Naive thymus-derived CD4-positive, alpha-beta T cell (primary cell): ENCODE data around the gene PALLD. TPM values are rescaled to one million over a fixed set of nuclear protein-coding genes. Genes with fewer than 3 reads are reported as not detected.
"Not testable (repeated sequence)": the region's sequence is repeated elsewhere in the genome, so short reads cannot be mapped to it uniquely, and the experiment has no call there.

Source experiments
- ATAC-seq: fragments of 150-1000 bp; cut with Tn5 transposase; 2 replicates; pipeline ENCODE4 v1.10.0; 2021; ENCODE audit warnings: mild to moderate bottlenecking, moderate library complexity
- CTCF ChIA-PET: fragments of 350-600 bp; sonication (Branson Sonifier 250); formaldehyde crosslinking; loops from one replicate; lab custom pipeline; 2021; ENCODE audit warnings: antibody characterized with exemption; lab: Charles Lee
- POLR2A ChIA-PET: fragments of 350-600 bp; sonication (Branson Sonifier 250); formaldehyde crosslinking; loops from one replicate; lab custom pipeline; 2021; ENCODE audit warnings: antibody characterized with exemption, inconsistent platforms; lab: Charles Lee
- DNase-seq, 9 donors: peaks; one replicate each; pipeline versions ENCODE4 v3.0.0 to v3.0.0-alpha.2; 2020 to 2022; ENCODE audit warnings: mixed read lengths in 1 of 9
- H3K27ac ChIP-seq: one replicate; pipeline ENCODE4 v1.7.0; 2013; ENCODE audit warnings: mild to moderate bottlenecking, low read depth, low read length, moderate library complexity
- H3K27me3 ChIP-seq, 2 donors: one replicate each; pipeline ENCODE4 v1.7.0; 2013; ENCODE audit warnings: low read length in 2 of 2, mild to moderate bottlenecking in 2 of 2, moderate library complexity in 2 of 2; ENCODE audit not compliant: control insufficient read depth in 2 of 2, insufficient read depth in 2 of 2
- H3K36me3 ChIP-seq, 3 experiments: 1 replicate in 2 of 3; 2 replicates in 1 of 3; pipeline ENCODE4 v1.7.0; 2013; ENCODE audit warnings: low read length in 3 of 3, mild to moderate bottlenecking in 3 of 3, moderate library complexity in 1 of 3; ENCODE audit not compliant: insufficient read depth in 3 of 3, control insufficient read depth in 2 of 3
- H3K4me1 ChIP-seq, 2 donors: one replicate each; pipeline ENCODE4 v1.7.0; 2013; ENCODE audit warnings: low read length in 2 of 2, mild to moderate bottlenecking in 2 of 2, moderate library complexity in 1 of 2; ENCODE audit not compliant: control insufficient read depth in 2 of 2, insufficient read depth in 2 of 2
- H3K4me3 ChIP-seq: 2 replicates; pipeline ENCODE4 v1.7.0; 2013; ENCODE audit warnings: mild to moderate bottlenecking, low read length
- H3K9me3 ChIP-seq, 3 experiments: 1 replicate in 2 of 3; 2 replicates in 1 of 3; pipeline ENCODE4 v1.7.0; 2013; ENCODE audit warnings: low read length in 3 of 3; ENCODE audit not compliant: control insufficient read depth in 2 of 3
- H3K27ac Mint-ChIP-seq, 9 donors: one replicate each; pipeline ENCODE4 v1.8.0; 2020 to 2022; ENCODE audit warnings: mixed read lengths in 9 of 9, mild to moderate bottlenecking in 8 of 9, moderate library complexity in 5 of 9, inconsistent platforms in 2 of 9
- H3K27me3 Mint-ChIP-seq, 5 donors: one replicate each; pipeline ENCODE4 v1.8.0; 2021 to 2022; ENCODE audit warnings: mixed read lengths in 5 of 5, mild to moderate bottlenecking in 1 of 5
- H3K36me3 Mint-ChIP-seq, 5 donors: one replicate each; pipeline ENCODE4 v1.8.0; 2020 to 2022; ENCODE audit warnings: mixed read lengths in 5 of 5, mild to moderate bottlenecking in 3 of 5, inconsistent platforms in 1 of 5
- H3K4me1 Mint-ChIP-seq, 7 donors: one replicate each; pipeline ENCODE4 v1.8.0; 2020 to 2022; ENCODE audit warnings: mixed read lengths in 7 of 7, mild to moderate bottlenecking in 3 of 7, inconsistent platforms in 1 of 7
- H3K4me3 Mint-ChIP-seq, 10 donors: one replicate each; pipeline ENCODE4 v1.8.0; 2020 to 2022; ENCODE audit warnings: mild to moderate bottlenecking in 10 of 10, mixed read lengths in 10 of 10, moderate library complexity in 6 of 10, inconsistent platforms in 2 of 10
- H3K9me3 Mint-ChIP-seq, 11 donors: one replicate each; pipeline ENCODE4 v1.8.0; 2020 to 2022; ENCODE audit warnings: mixed read lengths in 11 of 11, mild to moderate bottlenecking in 4 of 11, inconsistent platforms in 1 of 11, moderate library complexity in 1 of 11
- intact Hi-C, 2 donors: fragments of 100-400 bp; cut with micrococcal nuclease; formaldehyde crosslinking; loops; one replicate each; pipeline ENCODE4 v1.15.1; 2023
- polyA plus RNA-seq, 2 donors: library from polyadenylated mRNA; unstranded; fragments of 300-500 nt; fragmentation: Illumina TruSeq; gene quantifications; one replicate each; pipeline ENCODE4 v1.2.3, GENCODE V29; 2021
- total RNA-seq, 6 experiments: library from RNA in 5 of 6; stranded (reverse) in 5 of 6; gene quantifications; 1 replicate in 5 of 6; 2 replicates in 1 of 6; pipeline ENCODE4 v1.2.3 and lab custom pipeline; 2021 to 2026

Gene PALLD
- total and polyA plus RNA-seq, 7 experiments from 2014 or later = 0.51 to 11.9 (median 0.76) TPM

DNA sequence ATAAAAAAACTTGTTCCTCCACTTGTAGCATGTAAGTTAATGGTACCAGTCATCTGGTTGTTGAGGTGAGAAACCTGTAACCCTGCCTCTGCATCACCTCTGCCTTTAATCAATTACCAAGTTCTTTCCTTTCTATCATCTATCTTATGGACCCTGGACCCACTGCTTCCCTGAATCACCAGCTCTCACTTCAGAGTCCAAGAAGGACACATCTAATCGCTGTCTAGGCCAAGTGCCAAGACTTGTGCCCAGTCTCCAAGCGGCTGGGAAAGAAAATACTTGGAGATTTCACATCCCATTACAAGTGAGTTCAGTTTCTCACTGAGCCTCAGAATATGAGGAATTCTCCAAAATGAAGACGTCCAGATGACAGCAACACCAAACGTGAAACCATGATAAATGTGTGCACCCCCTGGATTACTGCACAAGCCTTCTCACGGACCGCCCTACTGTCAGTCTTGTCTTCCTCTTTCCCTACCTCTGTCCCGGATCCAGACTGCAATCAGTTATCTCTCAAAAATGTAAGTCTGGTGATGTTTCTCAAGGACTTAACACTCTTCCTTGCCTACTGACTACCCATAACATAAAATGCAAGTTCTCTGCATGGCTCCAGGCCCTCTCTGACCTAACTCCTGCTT lies 10.4 kb downstream of the PALLD start:
- no peak for ATAC-seq
- CTCF ChIA-PET = interaction anchor here (1.0 kb wide), 1 partner anchor 324 kb away, joined by 3 read pairs; no protein-coding TSS in a partner anchor

DNA sequence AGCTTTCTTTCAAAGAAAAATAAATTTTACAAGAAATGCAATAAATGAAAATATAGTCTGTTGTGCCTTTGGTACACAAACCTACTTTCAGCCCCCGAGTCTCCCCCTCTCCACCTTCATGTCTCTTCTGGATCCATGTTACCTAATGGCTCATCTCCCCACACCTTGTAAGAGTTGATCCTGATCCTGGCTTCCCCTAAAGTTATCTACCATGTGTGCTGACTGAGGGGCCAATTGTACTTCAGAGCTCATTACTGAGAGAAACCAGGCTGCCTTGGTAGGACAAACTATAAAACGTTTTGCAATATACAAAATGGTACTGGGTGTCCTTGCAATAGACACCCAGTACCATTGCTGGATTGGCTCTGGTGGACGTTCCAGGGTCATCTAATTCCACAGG lies 11.8 kb downstream of the PALLD start:
- CTCF ChIA-PET = interaction anchor here (0.5 kb wide), 1 partner anchor 19 kb away, joined by 5 read pairs; no protein-coding TSS in a partner anchor

More for the DNA sequence above, 10.4 kb downstream of the PALLD start:
- H3K27me3 Mint-ChIP-seq = peaks cover 0 to 4% (median 0%) of the 10 kb centered on the region in 5 donors
- H3K36me3 ChIP-seq = no peaks in the 10 kb centered on the region
- peaks cover 13 to 24% of the 10 kb centered on the region in 2 donors for H3K4me1 ChIP-seq
- peaks cover 0 to 4% (median 0%) of the 10 kb centered on the region in 5 donors for H3K36me3 Mint-ChIP-seq
- H3K9me3 Mint-ChIP-seq = no peaks in the 10 kb centered on the region
- no peak overlapping the region for H3K4me3 Mint-ChIP-seq
- intact Hi-C loops = no loop called here
- POLR2A ChIA-PET = interaction anchor here (1.0 to 1.6 kb wide), 2 partner anchors 22 to 28 kb away, joined by 3 to 5 read pairs; no protein-coding TSS in a partner anchor
- H3K27ac Mint-ChIP-seq = no peak overlapping the region
- no peaks in the 10 kb centered on the region for H3K27me3 ChIP-seq
- no peak overlapping the region for H3K4me3 ChIP-seq
- H3K4me1 Mint-ChIP-seq = peaks cover 10 to 46% (median 39%) of the 10 kb centered on the region in 7 donors
- no peak for DNase-seq
- H3K27ac ChIP-seq = no peak overlapping the region
- no peaks in the 10 kb centered on the region for H3K9me3 ChIP-seq

DNA sequence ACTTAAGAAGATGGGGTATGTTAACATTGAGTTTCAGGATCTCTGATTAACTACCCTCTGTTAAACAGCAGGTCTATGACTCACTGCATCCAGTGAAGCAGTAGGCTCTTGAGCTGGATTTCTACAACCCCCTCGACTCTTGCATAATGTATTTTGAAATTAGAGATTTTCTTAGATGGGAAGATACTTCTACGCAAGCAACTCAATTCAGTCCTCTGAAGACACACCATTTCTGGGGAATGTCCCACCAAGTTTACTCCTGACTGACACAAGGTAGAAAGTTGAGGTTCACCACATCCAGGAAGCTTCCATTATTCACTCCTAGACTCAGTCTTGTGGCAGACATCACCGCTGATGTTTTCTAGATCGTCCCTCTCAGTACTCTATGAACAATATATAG lies 12.9 kb downstream of the PALLD start:
- POLR2A ChIA-PET = interaction anchor here (0.7 to 1.5 kb wide), 3 partner anchors 26 to 30 kb away, joined by 3 to 5 read pairs (median 3); no protein-coding TSS in a partner anchor

More for the DNA sequence above, 11.8 kb downstream of the PALLD start:
- Histone ChIP-seq H3K27ac (no peak overlapping the region), H3K27me3 (no peaks in the 10 kb centered on the region), H3K4me3 (no peak overlapping the region), H3K9me3 (no peaks in the 10 kb centered on the region), H3K4me1 (peaks cover 16 to 28% of the 10 kb centered on the region in 2 donors), H3K36me3 (no peaks in the 10 kb centered on the region)
- Mint-ChIP-seq H3K27ac (no peak overlapping the region), H3K36me3 (peaks cover 0 to 4% (median 0%) of the 10 kb centered on the region in 5 donors), H3K27me3 (peaks cover 0 to 11% (median 0%) of the 10 kb centered on the region in 5 donors), H3K9me3 (no peaks in the 10 kb centered on the region), H3K4me3 (no peak overlapping the region), H3K4me1 (peaks cover 5 to 40% (median 38%) of the 10 kb centered on the region in 7 donors)
- POLR2A ChIA-PET = interaction anchor here (1.0 kb wide), 1 partner anchor 29 kb away, joined by 3 read pairs; no protein-coding TSS in a partner anchor
- ATAC-seq = no peak
- DNase-seq = no peak
- intact Hi-C loops = loop anchor here in 1 of 2 donors (2.0 kb wide), 1 partner anchor 500 kb away; no protein-coding TSS in a partner anchor

DNA sequence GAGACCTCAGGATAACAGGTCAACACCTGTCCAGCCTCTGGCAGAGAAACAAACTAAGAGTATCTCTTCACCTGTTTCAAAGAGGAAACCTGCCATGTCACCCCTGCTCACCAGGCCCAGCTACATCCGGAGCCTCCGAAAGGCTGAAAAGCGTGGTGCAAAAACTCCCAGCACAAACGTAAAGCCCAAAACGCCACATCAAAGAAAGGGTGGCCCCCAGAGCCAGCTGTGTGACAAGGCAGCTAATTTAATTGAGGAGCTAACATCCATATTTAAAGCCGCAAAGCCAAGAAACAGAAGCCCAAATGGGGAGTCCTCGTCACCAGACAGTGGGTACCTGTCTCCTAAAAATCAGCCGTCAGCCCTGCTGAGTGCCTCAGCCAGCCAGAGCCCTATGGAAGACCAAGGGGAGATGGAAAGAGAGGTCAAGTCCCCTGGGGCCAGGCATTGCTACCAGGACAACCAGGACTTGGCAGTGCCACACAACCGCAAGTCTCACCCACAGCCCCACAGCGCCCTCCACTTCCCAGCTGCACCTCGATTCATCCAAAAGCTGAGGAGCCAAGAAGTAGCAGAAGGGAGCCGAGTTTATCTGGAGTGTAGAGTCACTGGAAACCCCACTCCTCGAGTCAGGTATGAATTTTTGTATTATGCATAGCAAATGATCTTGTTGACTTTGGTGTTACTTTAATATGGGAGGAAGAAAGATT lies 15.1 kb downstream of the PALLD start:
- H3K4me1 Mint-ChIP-seq = peaks cover 5 to 39% (median 36%) of the 10 kb centered on the region in 7 donors
- Histone ChIP-seq H3K4me3 (no peak overlapping the region), H3K27ac (no peak overlapping the region), H3K4me1 (peaks cover 16 to 21% of the 10 kb centered on the region in 2 donors), H3K9me3 (no peaks in the 10 kb centered on the region), H3K36me3 (no peaks in the 10 kb centered on the region), H3K27me3 (no peaks in the 10 kb centered on the region)
- peak; percentile 62 for ATAC-seq
- intact Hi-C loops = loop anchor here (1.0 to 10.0 kb wide), 7 partner anchors 31 to 495 kb away; partner anchors contain the start of gene DDX60 (in 1 of the 2)
- peaks cover 0 to 21% (median 0%) of the 10 kb centered on the region in 5 donors for H3K27me3 Mint-ChIP-seq
- peak in 8 of 9 donors; percentile 60 to 75 (median 69) for DNase-seq
- H3K36me3 Mint-ChIP-seq = no peaks in the 10 kb centered on the region
- peak overlapping the region; percentile 56 to 88 (median 73) for H3K27ac Mint-ChIP-seq
- CTCF ChIA-PET = interaction anchor here (1.1 to 2.3 kb wide), 2 partner anchors 29 to 32 kb away, joined by 3 to 9 read pairs; partner anchors contain the start of gene DDX60L
- no peaks in the 10 kb centered on the region for H3K9me3 Mint-ChIP-seq
- H3K4me3 Mint-ChIP-seq = peak overlapping the region; percentile 48 to 78 (median 62)
- POLR2A ChIA-PET = interaction anchor here (1.0 kb wide), 1 partner anchor 32 kb away, joined by 10 read pairs; the partner anchor contains the start of gene DDX60L

More for the DNA sequence above, 12.9 kb downstream of the PALLD start:
- CTCF ChIA-PET = interaction anchor here (0.7 to 0.9 kb wide), 3 partner anchors 10 to 29 kb away, joined by 3 read pairs; no protein-coding TSS in a partner anchor
- H3K4me3 ChIP-seq = no peak overlapping the region
- no peaks in the 10 kb centered on the region for H3K36me3 ChIP-seq
- ATAC-seq (peak; percentile 89), DNase-seq (peak in 8 of 9 donors; percentile 32 to 77 (median 59))
- peaks cover 16 to 21% of the 10 kb centered on the region in 2 donors for H3K4me1 ChIP-seq
- H3K4me1 Mint-ChIP-seq = peaks cover 5 to 39% (median 36%) of the 10 kb centered on the region in 7 donors
- H3K27me3 ChIP-seq = no peaks in the 10 kb centered on the region
- H3K27ac Mint-ChIP-seq = peak overlapping the region in 7 of 9 donors; percentile 36 to 79 (median 49)
- no peaks in the 10 kb centered on the region for H3K36me3 Mint-ChIP-seq
- no peaks in the 10 kb centered on the region for H3K9me3 Mint-ChIP-seq
- no peaks in the 10 kb centered on the region for H3K9me3 ChIP-seq
- no peak overlapping the region for H3K27ac ChIP-seq
- peaks cover 0 to 12% (median 0%) of the 10 kb centered on the region in 5 donors for H3K27me3 Mint-ChIP-seq
- intact Hi-C loops = loop anchor here (1.0 to 10.0 kb wide), 8 partner anchors 28 to 499 kb away; partner anchors contain the start of gene DDX60 (in 1 of the 2)
- peak overlapping the region in 6 of 10 donors; percentile 2 to 69 (median 35) for H3K4me3 Mint-ChIP-seq

DNA sequence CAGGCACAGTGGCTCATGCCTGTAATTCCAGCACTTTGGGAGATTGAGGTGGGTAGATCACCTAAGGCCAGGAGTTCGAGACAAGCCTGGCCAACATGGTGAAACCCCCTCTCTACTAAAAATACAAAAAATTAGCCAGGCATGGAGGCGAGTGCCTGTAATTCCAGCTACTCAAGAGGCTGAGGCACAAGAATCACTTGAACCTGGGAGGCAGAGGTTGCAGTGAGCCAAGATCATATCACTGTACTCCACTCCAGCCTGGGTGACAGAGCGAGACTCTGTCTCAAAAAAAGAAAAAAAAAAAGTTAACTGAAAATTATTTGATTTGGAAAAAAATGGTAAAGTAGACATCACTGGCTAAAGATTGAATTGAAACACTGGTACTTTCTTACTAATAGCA lies 17.0 kb downstream of the PALLD start:
- not testable (repeated sequence) for H3K36me3 ChIP-seq, H3K27ac ChIP-seq, H3K9me3 Mint-ChIP-seq, ATAC-seq, H3K36me3 Mint-ChIP-seq, DNase-seq, H3K4me3 ChIP-seq, H3K27me3 ChIP-seq, H3K9me3 ChIP-seq, H3K4me3 Mint-ChIP-seq, H3K27ac Mint-ChIP-seq
- peaks cover 16 to 21% of the 10 kb centered on the region in 2 donors for H3K4me1 ChIP-seq
- ChIA-PET POLR2A (interaction anchor here (0.7 to 0.8 kb wide), 3 partner anchors 34 to 61 kb away, joined by 4 to 5 read pairs (median 4); no protein-coding TSS in a partner anchor), CTCF (interaction anchor here (0.7 to 2.3 kb wide), 6 partner anchors 28 to 494 kb away, joined by 3 to 9 read pairs (median 7); partner anchors contain the start of gene DDX60L)
- H3K27me3 Mint-ChIP-seq = peaks cover 0 to 30% (median 0%) of the 10 kb centered on the region in 5 donors
- intact Hi-C loops = loop anchor here (1.0 to 10.0 kb wide), 12 partner anchors 13 to 973 kb away; partner anchors contain the start of genes CBR4 (in 1 of the 2) and DDX60L (in 1 of the 2)
- H3K4me1 Mint-ChIP-seq = peaks cover 5 to 39% (median 36%) of the 10 kb centered on the region in 7 donors
